22Rv1 (cell line): ENCODE data around the gene DDX42.

ENCODE experiments used
- CTCF ChIP-seq: fragments of 450-650 bp; IDR thresholded peaks from 2 replicates; pipeline ENCODE4 v1.5.1; 2017; ENCODE audit warnings: mild to moderate bottlenecking
- ZFX ChIP-seq: fragments of 450-650 bp; IDR thresholded peaks from 2 replicates; pipeline ENCODE4 v1.6.1; 2017; ENCODE audit warnings: antibody characterized with exemption, borderline replicate concordance

GRCh38 chr17:63826468-63827001 is 52.6 kb downstream of the DDX42 start:
- TF ChIP-seq CTCF: no peak
- no peak for TF ChIP-seq ZFX
